Esophagus muscularis mucosa (tissue), 4 donors: ENCODE data around the gene PTS. TPM values are rescaled to one million over a fixed set of nuclear protein-coding genes. Genes with fewer than 3 reads are reported as not detected.

Source experiments
- DNase-seq: peaks from one replicate; pipeline ENCODE4 v3.0.0-alpha.2; 2017; ENCODE audit errors: extremely low spot score
- H3K27ac ChIP-seq, 4 donors: fragments of 200-600 bp; sonication (generic); replicated peaks in 1 of 4; 1 replicate in 3 of 4; 2 replicates in 1 of 4; pipeline ENCODE4 v1.5.1; 2016 to 2019; ENCODE audit warnings: mild to moderate bottlenecking in 1 of 4
- H3K27me3 ChIP-seq, 4 donors: fragments of 200-600 bp; sonication (generic); one replicate each; pipeline versions ENCODE4 v1.5.1 to v1.6.0; 2016 to 2019
- H3K36me3 ChIP-seq, 4 donors: fragments of 200-600 bp; sonication (generic); one replicate each; pipeline ENCODE4 v1.5.1; 2016 to 2019
- H3K4me1 ChIP-seq, 4 donors: fragments of 200-600 bp; sonication (generic); one replicate each; pipeline ENCODE4 v1.5.1; 2016 to 2019
- H3K4me3 ChIP-seq, 4 donors: fragments of 200-600 bp; sonication (generic); 1 replicate in 2 of 4; 2 replicates in 2 of 4; pipeline ENCODE4 v1.5.1; 2016 to 2019; ENCODE audit warnings: mild to moderate bottlenecking in 4 of 4, moderate library complexity in 1 of 4
- H3K9me3 ChIP-seq, 4 donors: fragments of 200-600 bp; sonication (generic); 1 replicate in 3 of 4; 2 replicates in 1 of 4; pipeline ENCODE4 v1.5.1; 2016 to 2019
- EP300 ChIP-seq: sonication (generic); formaldehyde crosslinking; IDR thresholded peaks from one replicate; pipeline ENCODE4 v1.6.1; 2017; ENCODE audit warnings: antibody characterized with exemption
- POLR2A ChIP-seq: fragments of 450-650 bp; IDR thresholded peaks from one replicate; pipeline ENCODE4 v1.6.1; 2017; ENCODE audit warnings: antibody characterized with exemption, moderate library complexity, mild to moderate bottlenecking, low read depth
- POLR2AphosphoS5 ChIP-seq, 2 donors: sonication (generic); formaldehyde crosslinking; IDR thresholded peaks; one replicate each; pipeline ENCODE4 v1.6.1; 2017; ENCODE audit warnings: antibody characterized with exemption in 2 of 2
- WGBS: methylation state at CpG from one replicate; pipeline ENCODE4 v1.1.5; 2018; 5-methylcytosine and 5-hydroxymethylcytosine counted together
- intact Hi-C: fragments of 100-400 bp; cut with DNase I; formaldehyde crosslinking; loops from one replicate; pipeline ENCODE4 v1.15.1; 2023
- total RNA-seq, 4 donors: library from RNA; depleted of rRNA; stranded (reverse); fragments of >200 nt; gene quantifications; one replicate each; pipeline versions ENCODE4 v1.1.0 to v1.2.1, GENCODE V29; 2016
- TF ChIP-seq, protein P1 (sequence below), 3 experiments: fragments of 200-600 bp in 2 of 3; fragments of 450-650 bp in 1 of 3; sonication (generic) in 2 of 3; IDR thresholded peaks; one replicate each; pipeline ENCODE4 v1.5.1; 2017 to 2019; ENCODE audit warnings: antibody characterized with exemption in 3 of 3, mild to moderate bottlenecking in 2 of 3, moderate library complexity in 1 of 3

PTS gene
- total RNA-seq, 4 donors from 2014 or later, result 22.2 to 45.3 (median 28.5) TPM

DNA sequence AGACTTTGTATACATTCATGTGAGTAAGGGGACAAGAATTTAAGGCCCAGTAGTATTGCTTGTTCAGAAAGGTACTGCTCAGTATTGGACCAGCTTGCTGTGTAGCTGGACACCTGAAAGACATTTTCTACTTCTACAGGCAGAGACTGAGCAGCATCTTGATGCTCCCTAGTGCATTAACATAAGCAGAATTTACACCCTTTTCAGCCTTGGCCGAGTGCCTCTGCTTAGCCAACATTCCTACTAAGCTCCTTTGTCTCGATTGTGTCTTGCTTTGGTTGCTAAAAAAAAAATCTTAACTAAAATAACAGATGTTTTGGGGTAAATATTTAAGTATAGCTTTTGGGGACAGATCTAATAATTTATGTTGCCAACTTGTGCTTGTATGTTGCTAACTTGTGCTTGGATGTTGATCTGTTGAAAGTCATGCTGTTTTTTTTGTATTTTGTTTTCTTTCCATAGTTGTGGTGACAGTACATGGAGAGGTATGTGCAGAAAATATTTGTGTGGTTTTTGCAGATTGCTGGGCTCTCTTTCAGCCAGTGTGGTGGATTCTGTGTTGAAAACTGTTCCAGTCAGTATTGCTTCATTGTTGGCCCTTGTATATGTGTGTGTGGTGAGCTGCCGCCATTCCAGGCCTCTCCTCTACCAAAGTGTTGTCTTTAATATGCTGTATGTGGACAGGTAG is 3.7 kb downstream of the PTS start:
- Histone ChIP-seq H3K27me3 (no peaks in the 10 kb centered on the region), H3K4me3 (no peak overlapping the region), H3K27ac (no peak overlapping the region), H3K36me3 (peaks cover 14 to 51% (median 42%) of the 10 kb centered on the region in 4 donors), H3K4me1 (peaks cover 10 to 20% (median 17%) of the 10 kb centered on the region in 4 donors), H3K9me3 (no peaks in the 10 kb centered on the region)
- intact Hi-C loops, result no loop called here
- TF ChIP-seq EP300 (no peak), POLR2A (no peak), POLR2AphosphoS5 (IDR thresholded peaks at IDR 0.05) (no peak)
- TF ChIP-seq, protein P1, sequence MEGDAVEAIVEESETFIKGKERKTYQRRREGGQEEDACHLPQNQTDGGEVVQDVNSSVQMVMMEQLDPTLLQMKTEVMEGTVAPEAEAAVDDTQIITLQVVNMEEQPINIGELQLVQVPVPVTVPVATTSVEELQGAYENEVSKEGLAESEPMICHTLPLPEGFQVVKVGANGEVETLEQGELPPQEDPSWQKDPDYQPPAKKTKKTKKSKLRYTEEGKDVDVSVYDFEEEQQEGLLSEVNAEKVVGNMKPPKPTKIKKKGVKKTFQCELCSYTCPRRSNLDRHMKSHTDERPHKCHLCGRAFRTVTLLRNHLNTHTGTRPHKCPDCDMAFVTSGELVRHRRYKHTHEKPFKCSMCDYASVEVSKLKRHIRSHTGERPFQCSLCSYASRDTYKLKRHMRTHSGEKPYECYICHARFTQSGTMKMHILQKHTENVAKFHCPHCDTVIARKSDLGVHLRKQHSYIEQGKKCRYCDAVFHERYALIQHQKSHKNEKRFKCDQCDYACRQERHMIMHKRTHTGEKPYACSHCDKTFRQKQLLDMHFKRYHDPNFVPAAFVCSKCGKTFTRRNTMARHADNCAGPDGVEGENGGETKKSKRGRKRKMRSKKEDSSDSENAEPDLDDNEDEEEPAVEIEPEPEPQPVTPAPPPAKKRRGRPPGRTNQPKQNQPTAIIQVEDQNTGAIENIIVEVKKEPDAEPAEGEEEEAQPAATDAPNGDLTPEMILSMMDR (IDR thresholded peaks at IDR 0.05), result no peak
- WGBS, result 54% methylated on average over 3 of the region's 3 CpGs
- no peak for DNase-seq

DNA sequence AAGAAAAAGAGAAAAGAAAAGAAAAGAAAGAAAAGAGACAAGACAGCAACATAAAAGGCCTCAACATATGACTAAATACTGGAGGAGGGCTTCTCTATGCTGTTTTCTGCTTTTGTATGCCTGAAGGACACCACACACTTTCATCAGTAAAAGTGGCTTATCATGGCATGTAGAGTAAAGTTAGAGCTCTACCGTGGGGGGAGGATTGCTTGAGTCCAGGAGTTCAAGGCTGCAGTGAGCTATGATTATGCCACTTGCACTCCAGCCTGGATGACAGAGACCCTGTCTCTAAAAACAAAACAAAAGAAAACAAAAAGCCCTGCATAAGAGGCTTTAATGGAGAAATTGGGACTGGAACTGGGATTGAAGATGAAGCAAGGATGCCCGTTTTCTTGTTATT is 5.7 kb downstream of the PTS start:
- intact Hi-C loops, result no loop called here
- no peak for DNase-seq
- H3K27ac ChIP-seq, result no peak overlapping the region
- 87% methylated on average over 2 of the region's 2 CpGs for WGBS
- H3K27me3 ChIP-seq, result no peaks in the 10 kb centered on the region
- no peak overlapping the region for H3K4me3 ChIP-seq
- H3K36me3 ChIP-seq, result peaks cover 27 to 72% (median 62%) of the 10 kb centered on the region in 4 donors
- peaks cover 8 to 13% (median 11%) of the 10 kb centered on the region in 4 donors for H3K4me1 ChIP-seq
- no peaks in the 10 kb centered on the region for H3K9me3 ChIP-seq
- TF ChIP-seq POLR2AphosphoS5 (IDR thresholded peaks at IDR 0.05) (no peak), EP300 (no peak), POLR2A (no peak)
- TF ChIP-seq, protein P1 (IDR thresholded peaks at IDR 0.05), result no peak

DNA sequence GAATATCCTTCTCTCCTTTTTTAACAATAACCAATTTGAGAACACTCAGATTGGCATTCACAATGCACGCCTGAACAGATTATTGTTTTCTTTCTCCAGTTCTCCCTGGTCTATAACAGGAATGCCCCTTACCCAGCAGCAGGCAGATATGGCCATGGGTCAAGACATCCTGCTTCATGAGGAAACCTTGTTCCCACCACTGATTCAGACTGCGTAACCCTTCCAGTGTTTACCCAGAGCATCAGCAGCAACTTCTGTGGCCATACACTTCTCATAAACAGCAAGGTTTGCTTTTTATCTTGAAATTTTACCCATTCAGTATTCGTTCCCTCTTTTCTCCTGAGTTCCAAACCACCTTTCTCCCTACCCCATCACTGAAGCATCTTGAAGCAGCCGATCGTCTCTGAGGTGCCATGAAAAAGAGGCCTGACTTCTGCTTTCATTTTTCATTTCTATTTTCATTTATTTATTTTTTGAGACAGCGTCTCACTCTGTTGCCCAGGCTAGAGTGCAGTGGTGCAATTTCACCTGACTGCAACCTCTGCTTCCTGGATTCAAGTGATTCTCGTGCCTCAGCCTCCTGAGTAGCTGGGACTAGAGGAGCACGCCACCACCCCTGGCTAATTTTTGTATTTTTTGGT is 9.6 kb downstream of the PTS start:
- TF ChIP-seq POLR2AphosphoS5 (IDR thresholded peaks at IDR 0.05) (no peak), EP300 (no peak), POLR2A (no peak)
- TF ChIP-seq, protein P1 (IDR thresholded peaks at IDR 0.05), result no peak
- WGBS, result 94% methylated on average over 8 of the region's 8 CpGs
- intact Hi-C loops, result no loop called here
- no peaks in the 10 kb centered on the region for H3K9me3 ChIP-seq
- no peaks in the 10 kb centered on the region for H3K4me1 ChIP-seq
- no peak overlapping the region for H3K4me3 ChIP-seq
- peaks cover 36 to 84% (median 66%) of the 10 kb centered on the region in 4 donors for H3K36me3 ChIP-seq
- H3K27ac ChIP-seq, result no peak overlapping the region
- H3K27me3 ChIP-seq, result no peaks in the 10 kb centered on the region
- DNase-seq, result no peak

DNA sequence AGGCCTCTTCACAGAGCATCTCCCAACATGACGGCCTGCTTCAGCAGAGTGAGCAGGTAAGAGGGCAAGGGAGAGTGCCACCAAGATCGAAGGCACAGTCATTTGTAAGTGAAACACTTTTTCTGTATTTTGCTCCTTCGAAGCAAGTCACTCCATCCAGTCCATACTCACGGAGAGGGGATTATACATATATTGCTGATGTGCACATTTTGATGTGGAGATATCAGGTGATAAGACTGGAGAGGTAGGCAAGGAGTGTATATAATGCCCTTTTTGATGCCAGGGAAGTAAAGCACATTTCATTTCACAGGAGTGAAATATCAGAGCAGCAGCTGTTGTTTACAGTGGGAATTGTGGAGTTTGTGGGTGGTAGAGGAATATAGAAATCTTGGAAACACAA is 11.2 kb downstream of the PTS start:
- no peaks in the 10 kb centered on the region for H3K9me3 ChIP-seq
- H3K4me1 ChIP-seq, result no peaks in the 10 kb centered on the region
- no peak for DNase-seq
- no peaks in the 10 kb centered on the region for H3K27me3 ChIP-seq
- no peak overlapping the region for H3K4me3 ChIP-seq
- no peak overlapping the region for H3K27ac ChIP-seq
- no peak for TF ChIP-seq EP300
- TF ChIP-seq, protein P1 (IDR thresholded peaks at IDR 0.05), result no peak
- no peak for TF ChIP-seq POLR2AphosphoS5 (IDR thresholded peaks at IDR 0.05)
- no peak for TF ChIP-seq POLR2A
- peaks cover 27 to 70% (median 57%) of the 10 kb centered on the region in 4 donors for H3K36me3 ChIP-seq
- intact Hi-C loops, result no loop called here
- WGBS, result 95% methylated on average over 4 of the region's 4 CpGs
